Raji (cell line): Measurements from ENCODE around the gene SPI1.

Experiments used
- POLR2A ChIP-seq: IDR thresholded peaks from 2 replicates; pipeline ENCODE4 v1.6.1; 2011; ENCODE audit warnings: low read depth, low read length, control low read depth; ENCODE audit not compliant: insufficient read depth

SPI1 gene

GRCh38 chr11:47308050-47308823 is 70.1 kb downstream of the SPI1 start:
- TF ChIP-seq POLR2A = no peak

DNA sequence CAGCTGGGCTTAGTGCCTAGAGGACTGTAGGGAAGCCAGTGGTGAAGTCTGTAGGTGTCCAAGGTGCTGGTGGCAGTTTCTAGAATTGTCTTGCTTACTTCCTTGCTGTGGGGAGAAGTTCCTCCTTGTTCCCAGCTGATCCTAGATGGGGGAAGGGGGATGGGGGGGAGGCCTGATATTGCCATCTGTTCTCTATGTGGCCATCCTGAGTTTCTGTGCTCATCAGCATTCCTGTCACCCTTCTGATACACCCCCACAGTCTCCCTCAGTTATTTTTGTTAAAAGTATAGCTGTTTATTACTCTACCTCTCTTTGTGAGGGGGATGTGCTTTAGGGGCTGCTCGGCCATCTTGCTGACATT is 71.9 kb downstream of the SPI1 start:
- no peak for TF ChIP-seq POLR2A

DNA sequence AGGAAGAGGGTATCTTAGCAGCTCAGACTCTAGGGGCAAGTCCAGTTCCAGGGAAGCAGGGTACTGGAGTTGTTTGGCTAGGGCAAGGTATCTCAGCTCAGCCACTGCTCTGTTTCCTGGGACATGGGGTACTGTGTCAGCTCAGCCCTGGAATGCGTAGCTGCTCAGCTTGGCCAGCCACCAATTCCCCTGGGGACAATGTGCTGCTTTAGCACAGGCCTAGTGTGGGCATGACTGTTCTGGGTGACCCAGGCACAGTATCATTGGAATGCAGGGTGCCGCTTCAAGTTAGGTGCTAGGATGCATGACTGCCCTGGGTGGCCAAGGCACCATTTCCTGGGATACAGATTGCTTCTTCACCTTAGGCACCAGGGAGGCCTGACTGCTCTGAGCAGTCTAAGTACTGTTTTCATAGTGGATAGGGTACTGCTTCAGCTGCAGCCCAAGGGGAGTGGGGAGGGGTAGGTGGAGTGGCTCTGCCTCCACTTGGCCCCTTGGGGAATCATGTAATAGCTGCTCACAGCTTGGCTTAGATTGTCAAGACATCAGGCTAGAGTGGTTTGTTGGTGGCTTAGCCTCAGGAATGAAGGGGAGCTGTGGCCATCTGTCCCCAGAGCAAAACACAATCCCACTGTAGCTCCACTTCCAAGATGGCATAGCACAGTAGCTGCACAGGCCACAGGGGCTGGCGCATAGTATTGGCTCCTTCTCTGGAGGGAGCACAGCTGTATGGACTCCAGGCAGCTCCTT is 72.4 kb downstream of the SPI1 start:
- no peak for TF ChIP-seq POLR2A
